Mammary epithelial cell (primary cell): ENCODE data around the gene CCDC57.

ENCODE experiments used
- EZH2 ChIP-seq: IDR thresholded peaks from 2 replicates; pipeline ENCODE4 v1.6.1; 2012; ENCODE audit warnings: low read length, inconsistent platforms, borderline replicate concordance
- TF ChIP-seq, protein P1 (sequence below), 2 donors: IDR thresholded peaks in 1 of 2; conservative IDR thresholded peaks in 1 of 2; 2 replicates each; pipeline ENCODE4 v1.5.1; 2011 to 2012; ENCODE audit warnings: inconsistent platforms in 2 of 2, low read length in 2 of 2, mild to moderate bottlenecking in 2 of 2, control low read depth in 1 of 2, low read depth in 1 of 2; ENCODE audit not compliant: insufficient read depth in 1 of 2; ENCODE audit errors: extremely low read depth in 1 of 2

DNA sequence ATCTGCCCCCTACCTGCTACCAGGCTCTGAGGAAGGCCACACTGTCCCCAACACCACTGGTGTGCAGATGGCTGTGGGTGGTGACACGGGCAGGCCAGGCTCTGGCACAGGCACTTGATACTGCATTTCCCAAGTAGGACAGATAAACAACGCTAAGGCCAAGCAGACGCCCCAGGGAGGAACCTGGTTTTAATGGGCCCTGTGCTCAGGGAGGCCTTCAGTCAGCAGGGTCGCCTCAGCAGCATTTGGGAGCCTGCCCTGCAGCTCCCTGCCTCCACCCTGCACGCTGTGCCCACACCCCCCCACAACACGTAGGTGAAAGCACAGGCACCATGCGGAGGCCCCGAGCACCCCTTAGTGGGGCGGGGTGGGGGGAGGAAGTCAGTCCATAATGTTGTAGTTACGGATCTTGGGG is 111.3 kb downstream of the CCDC57 start:
- TF ChIP-seq, protein P1, sequence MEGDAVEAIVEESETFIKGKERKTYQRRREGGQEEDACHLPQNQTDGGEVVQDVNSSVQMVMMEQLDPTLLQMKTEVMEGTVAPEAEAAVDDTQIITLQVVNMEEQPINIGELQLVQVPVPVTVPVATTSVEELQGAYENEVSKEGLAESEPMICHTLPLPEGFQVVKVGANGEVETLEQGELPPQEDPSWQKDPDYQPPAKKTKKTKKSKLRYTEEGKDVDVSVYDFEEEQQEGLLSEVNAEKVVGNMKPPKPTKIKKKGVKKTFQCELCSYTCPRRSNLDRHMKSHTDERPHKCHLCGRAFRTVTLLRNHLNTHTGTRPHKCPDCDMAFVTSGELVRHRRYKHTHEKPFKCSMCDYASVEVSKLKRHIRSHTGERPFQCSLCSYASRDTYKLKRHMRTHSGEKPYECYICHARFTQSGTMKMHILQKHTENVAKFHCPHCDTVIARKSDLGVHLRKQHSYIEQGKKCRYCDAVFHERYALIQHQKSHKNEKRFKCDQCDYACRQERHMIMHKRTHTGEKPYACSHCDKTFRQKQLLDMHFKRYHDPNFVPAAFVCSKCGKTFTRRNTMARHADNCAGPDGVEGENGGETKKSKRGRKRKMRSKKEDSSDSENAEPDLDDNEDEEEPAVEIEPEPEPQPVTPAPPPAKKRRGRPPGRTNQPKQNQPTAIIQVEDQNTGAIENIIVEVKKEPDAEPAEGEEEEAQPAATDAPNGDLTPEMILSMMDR (conservative IDR thresholded peaks at IDR 0.05 in 1 of 2, IDR thresholded peaks at IDR 0.05 in 1 of 2; ENCODE audit: extremely low read depth in 1 of 2, insufficient read depth in 1 of 2, low read depth in 1 of 2, low read length in 2 of 2) = no peak
- TF ChIP-seq EZH2 = no peak
